Cortex of kidney (tissue), 1 donor: ENCODE measurements around the gene KCNH4.

ENCODE experiments used
- DNase-seq: peaks from one replicate; lab custom pipeline; 2025; lab: John Stamatoyannopoulos, UW

KCNH4 gene

GRCh38 chr17:42117397-42118125 lies 63.4 kb downstream of the KCNH4 start:
- DNase-seq = no peak

GRCh38 chr17:42116705-42117396 lies 64.1 kb downstream of the KCNH4 start:
- DNase-seq = no peak

GRCh38 chr17:42114118-42114517 lies 66.8 kb downstream of the KCNH4 start:
- no peak for DNase-seq

- DNase-seq = no peak
Observed at GRCh38 chr17:42113293-42114069, 67.5 kb downstream of the KCNH4 start.

GRCh38 chr17:42112552-42113176 lies 68.3 kb downstream of the KCNH4 start, which contains the start of gene DHX58:
DHX58 (minus strand) TSS chr17:42112714; CDS start chr17:42111892, 822 bp downstream.
- DNase-seq = no peak

- DNase-seq = no peak
Observed at GRCh38 chr17:42111871-42112551, 68.9 kb downstream of the KCNH4 start.

- no peak for DNase-seq
Observed at GRCh38 chr17:42111265-42111636, 69.7 kb downstream of the KCNH4 start.

GRCh38 chr17:42110301-42111264 lies 70.4 kb downstream of the KCNH4 start:
- DNase-seq = no peak

GRCh38 chr17:42109086-42109485 lies 71.9 kb downstream of the KCNH4 start:
- DNase-seq = no peak

GRCh38 chr17:42107597-42108576 lies 73.1 kb downstream of the KCNH4 start:
- no peak for DNase-seq

- DNase-seq = no peak
Observed at GRCh38 chr17:42107124-42107523, 73.8 kb downstream of the KCNH4 start.
